SH-SY5Y (cell line): Measurements from ENCODE around the gene EMD.

Experiments
- GATA2 ChIP-seq: IDR thresholded peaks from 2 replicates; pipeline ENCODE4 v1.6.1; 2011; ENCODE audit warnings: mild to moderate bottlenecking, low read depth, low read length
- GATA3 ChIP-seq: IDR thresholded peaks from 2 replicates; pipeline ENCODE4 v1.6.1; 2011; ENCODE audit warnings: low read depth, mild to moderate bottlenecking, low read length, moderate library complexity

DNA sequence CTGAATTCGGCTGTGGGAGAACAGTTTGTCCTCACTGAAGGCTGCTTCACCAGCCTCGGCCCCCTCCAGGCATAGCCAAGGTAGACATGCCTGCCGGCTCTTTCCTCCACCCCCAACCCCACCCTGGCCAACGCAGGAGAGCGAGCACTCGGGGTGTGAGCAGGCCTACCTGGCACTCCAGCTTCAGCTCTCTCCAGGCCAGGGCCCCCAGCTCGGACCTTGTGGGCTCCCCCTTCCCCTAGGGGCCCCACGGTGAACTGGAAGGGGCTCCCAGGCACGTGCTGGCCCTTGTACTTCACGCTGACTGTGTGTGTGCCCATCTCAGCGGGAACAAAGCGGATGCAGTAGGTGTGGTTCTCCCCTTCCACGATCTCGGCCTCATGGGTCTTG, 27.1 kb upstream of the EMD start:
- TF ChIP-seq GATA2 (no peak), GATA3 (no peak)
